Mesenchymal stem cell (in vitro differentiated cells and primary cell): ENCODE measurements around the gene ARPC2.
A peak's percentile ranks its signal among the peaks of the same experiment; 100 is the strongest.

Experiments
- DNase-seq: peaks from one replicate; pipeline ENCODE4 v3.0.0-alpha.2; 2013
- H2AFZ ChIP-seq: one replicate; pipeline ENCODE4 v1.6.1; 2013; ENCODE audit warnings: low read depth, mild to moderate bottlenecking, control low read depth, inconsistent platforms, low read length, moderate library complexity
- H2AK5ac ChIP-seq: 2 replicates; pipeline ENCODE4 v1.6.1; 2013; ENCODE audit warnings: low read length, moderate library complexity, mild to moderate bottlenecking, inconsistent platforms; ENCODE audit not compliant: severe bottlenecking
- H2BK120ac ChIP-seq: one replicate; pipeline ENCODE4 v1.6.1; 2013; ENCODE audit warnings: low read depth, mild to moderate bottlenecking, inconsistent platforms, low read length, moderate library complexity
- H2BK12ac ChIP-seq, 2 experiments: one replicate each; pipeline ENCODE4 v1.6.1; 2013; ENCODE audit warnings: inconsistent platforms in 2 of 2, low read length in 2 of 2, mild to moderate bottlenecking in 2 of 2, moderate library complexity in 2 of 2, control low read depth in 1 of 2
- H2BK15ac ChIP-seq: one replicate; pipeline ENCODE4 v1.6.1; 2013; ENCODE audit warnings: mild to moderate bottlenecking, low read depth, inconsistent platforms; ENCODE audit not compliant: poor library complexity, severe bottlenecking
- H2BK5ac ChIP-seq: 2 replicates; pipeline ENCODE4 v1.6.1; 2013; ENCODE audit warnings: low read depth, mild to moderate bottlenecking, low read length, control low read depth, inconsistent platforms; ENCODE audit not compliant: poor library complexity, severe bottlenecking
- H3K14ac ChIP-seq, 2 experiments: one replicate each; pipeline ENCODE4 v1.6.1; 2013; ENCODE audit warnings: inconsistent platforms in 2 of 2, low read length in 2 of 2, control low read depth in 1 of 2, mild to moderate bottlenecking in 1 of 2, moderate library complexity in 1 of 2
- H3K18ac ChIP-seq, 2 experiments: one replicate each; pipeline ENCODE4 v1.6.1; 2013; ENCODE audit warnings: inconsistent platforms in 2 of 2, low read length in 2 of 2, control low read depth in 1 of 2, low read depth in 1 of 2, mild to moderate bottlenecking in 1 of 2
- H3K23ac ChIP-seq, 2 experiments: one replicate each; pipeline ENCODE4 v1.6.1; 2013; ENCODE audit warnings: inconsistent platforms in 2 of 2, low read length in 2 of 2, mild to moderate bottlenecking in 2 of 2, moderate library complexity in 2 of 2, control low read depth in 1 of 2
- H3K27ac ChIP-seq: 2 replicates; pipeline ENCODE4 v1.5.1; 2013; ENCODE audit warnings: mild to moderate bottlenecking, moderate library complexity, low read length, control low read depth, inconsistent platforms; ENCODE audit not compliant: poor library complexity, severe bottlenecking
- H3K27me3 ChIP-seq, 2 experiments: 2 replicates each; pipeline versions ENCODE4 v1.6.1 to v1.7.0; 2013; ENCODE audit warnings: low read length in 2 of 2, mild to moderate bottlenecking in 2 of 2, moderate library complexity in 2 of 2, control low read depth in 1 of 2, inconsistent platforms in 1 of 2; ENCODE audit not compliant: control insufficient read depth in 1 of 2, insufficient read depth in 1 of 2
- H3K36me3 ChIP-seq, 2 experiments: 2 replicates each; pipeline versions ENCODE4 v1.6.1 to v1.7.0; 2013; ENCODE audit warnings: low read length in 2 of 2, control low read depth in 1 of 2, inconsistent platforms in 1 of 2, low read depth in 1 of 2, mild to moderate bottlenecking in 1 of 2; ENCODE audit not compliant: insufficient read depth in 2 of 2, control insufficient read depth in 1 of 2
- H3K4ac ChIP-seq, 2 experiments: one replicate each; pipeline ENCODE4 v1.6.1; 2013; ENCODE audit warnings: inconsistent platforms in 2 of 2, low read length in 2 of 2, mild to moderate bottlenecking in 2 of 2, moderate library complexity in 2 of 2, control low read depth in 1 of 2, low read depth in 1 of 2
- H3K4me1 ChIP-seq: 2 replicates; pipeline ENCODE4 v1.6.1; 2013; ENCODE audit warnings: low read depth, low read length, control low read depth; ENCODE audit not compliant: control insufficient read depth, insufficient read depth
- H3K4me2 ChIP-seq: 2 replicates; pipeline ENCODE4 v1.6.1; 2013; ENCODE audit warnings: low read length, mild to moderate bottlenecking, inconsistent platforms; ENCODE audit not compliant: poor library complexity, severe bottlenecking
- H3K4me3 ChIP-seq, 2 experiments: 2 replicates each; pipeline versions ENCODE4 v1.5.1 to v1.7.0; 2013; ENCODE audit warnings: low read length in 2 of 2, mild to moderate bottlenecking in 2 of 2, control low read depth in 1 of 2, low read depth in 1 of 2; ENCODE audit not compliant: insufficient read depth in 1 of 2
- H3K79me1 ChIP-seq: replicated peaks from 2 replicates; pipeline ENCODE4 v1.6.1; 2013; ENCODE audit warnings: mild to moderate bottlenecking, control low read depth, low read length, inconsistent platforms; ENCODE audit not compliant: poor library complexity, severe bottlenecking
- H3K9ac ChIP-seq: 2 replicates; pipeline ENCODE4 v1.7.0; 2013; ENCODE audit warnings: mild to moderate bottlenecking, low read length, moderate library complexity
- H3K9me3 ChIP-seq: 2 replicates; pipeline ENCODE4 v1.7.0; 2013; ENCODE audit warnings: mild to moderate bottlenecking, low read length; ENCODE audit not compliant: control insufficient read depth
- H4K8ac ChIP-seq: one replicate; pipeline ENCODE4 v1.6.1; 2013; ENCODE audit warnings: inconsistent platforms, mild to moderate bottlenecking, low read length, moderate library complexity
- H4K91ac ChIP-seq: one replicate; pipeline ENCODE4 v1.6.1; 2013; ENCODE audit warnings: mild to moderate bottlenecking, low read length, inconsistent platforms
- WGBS: methylation state at CpG from one replicate; pipeline ENCODE4 v1.1.7; 2013; ENCODE audit warnings: mixed read lengths; 5-methylcytosine and 5-hydroxymethylcytosine counted together

The ARPC2 gene

DNA sequence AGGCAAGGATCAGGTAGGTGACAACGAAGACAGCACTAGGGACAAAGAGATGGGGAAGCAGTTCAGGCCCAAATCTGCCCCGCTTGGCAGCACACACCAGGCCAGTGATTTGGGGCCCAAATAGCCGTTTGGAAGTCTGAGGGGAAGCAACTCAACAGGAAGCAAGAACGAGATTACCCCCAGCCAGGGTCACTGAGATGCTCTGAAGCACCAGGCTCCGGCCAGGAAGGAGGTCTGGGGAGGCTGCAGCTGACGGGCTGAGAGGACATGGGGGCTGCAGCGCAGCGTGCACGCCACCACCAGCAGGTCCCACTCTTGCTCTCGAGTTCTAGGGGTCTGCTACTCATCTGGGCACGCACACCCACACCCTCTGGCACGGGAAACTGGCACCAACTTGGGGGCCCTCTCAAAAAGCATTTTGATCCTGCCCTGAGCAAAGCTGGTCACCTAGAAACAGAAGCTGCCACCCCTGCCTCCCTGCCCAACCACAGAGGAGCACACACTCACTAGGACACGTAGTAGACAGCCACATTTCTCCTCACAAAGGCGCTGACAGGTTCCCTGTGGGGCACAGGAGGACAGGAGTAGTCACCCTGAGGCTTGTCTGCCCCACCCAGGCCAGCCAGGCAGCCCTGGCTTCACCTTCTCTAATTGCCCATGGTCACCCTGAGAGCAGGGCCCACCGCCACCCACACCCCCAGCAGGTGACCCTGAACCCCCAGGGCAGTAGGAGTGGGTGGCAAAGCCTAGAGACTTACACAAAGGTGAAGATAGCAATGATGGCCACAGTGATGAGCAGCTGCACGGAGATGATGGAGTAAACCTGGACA is 61.8 kb downstream of the ARPC2 start:
- Histone ChIP-seq H3K4me1 (peaks cover 25% of the 10 kb centered on the region), H2BK12ac (no peak overlapping the region), H3K9me3 (no peaks in the 10 kb centered on the region), H3K18ac (no peak overlapping the region), H4K8ac (no peak overlapping the region), H3K36me3 (peaks cover 79 to 86% of the 10 kb centered on the region in 2 experiments), H2AFZ (no peak overlapping the region), H2BK15ac (no peak overlapping the region), H3K9ac (no peak overlapping the region), H3K27me3 (no peaks in the 10 kb centered on the region), H3K4ac (no peak overlapping the region), H3K27ac (no peak overlapping the region), H3K4me2 (no peak overlapping the region), H4K91ac (no peak overlapping the region), H2AK5ac (no peak overlapping the region), H3K14ac (no peak overlapping the region), H2BK120ac (no peak overlapping the region), H3K79me1 (peaks cover 59% of the 10 kb centered on the region), H3K23ac (no peak overlapping the region), H2BK5ac (no peak overlapping the region), H3K4me3 (no peak overlapping the region)
- no peak for DNase-seq
- 93% methylated on average over 16 of the region's 16 CpGs for WGBS

DNA sequence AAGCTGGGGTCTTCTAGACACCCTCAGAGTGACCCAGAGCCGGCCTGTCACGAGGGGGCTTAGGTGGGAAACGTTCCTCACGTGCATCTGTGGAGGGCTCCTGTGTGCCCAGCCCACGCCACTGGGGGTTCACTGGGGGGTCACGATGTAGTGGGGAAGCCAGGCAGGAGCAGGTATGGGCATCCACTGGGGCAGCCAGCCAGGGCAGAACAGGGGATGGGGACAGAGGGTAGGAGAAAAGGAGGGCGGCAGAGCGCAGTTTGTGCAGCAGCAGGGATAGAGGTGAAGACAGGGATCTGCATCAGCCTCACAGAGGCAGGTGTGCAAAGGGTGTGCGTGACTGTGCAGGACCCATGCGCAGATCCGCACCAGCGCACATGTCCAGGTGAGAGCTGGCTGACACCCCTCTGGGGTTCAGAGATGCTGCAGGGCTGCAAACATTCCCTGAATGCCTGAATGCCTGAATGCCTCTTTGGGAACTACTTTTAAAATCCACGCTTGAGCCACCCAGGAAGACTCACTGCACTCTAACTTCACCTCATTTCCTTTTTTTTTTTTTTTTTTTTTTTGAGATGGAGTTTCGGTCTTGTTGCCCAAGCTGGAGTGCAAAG is 63.4 kb downstream of the ARPC2 start:
- no peak overlapping the region for H2BK120ac ChIP-seq
- H3K4ac ChIP-seq = no peak overlapping the region
- no peak overlapping the region for H2BK15ac ChIP-seq
- no peak overlapping the region for H3K4me2 ChIP-seq
- H3K27ac ChIP-seq = no peak overlapping the region
- H3K36me3 ChIP-seq = peaks cover 63 to 73% of the 10 kb centered on the region in 2 experiments
- no peak overlapping the region for H3K9ac ChIP-seq
- no peak overlapping the region for H2AFZ ChIP-seq
- H2AK5ac ChIP-seq = no peak overlapping the region
- peaks cover 34% of the 10 kb centered on the region for H3K4me1 ChIP-seq
- no peak overlapping the region for H4K91ac ChIP-seq
- H2BK12ac ChIP-seq = no peak overlapping the region
- H2BK5ac ChIP-seq = no peak overlapping the region
- DNase-seq = no peak
- H3K4me3 ChIP-seq = no peak overlapping the region
- H3K27me3 ChIP-seq = no peaks in the 10 kb centered on the region
- H3K9me3 ChIP-seq = no peaks in the 10 kb centered on the region
- peaks cover 54% of the 10 kb centered on the region for H3K79me1 ChIP-seq
- no peak overlapping the region for H3K23ac ChIP-seq
- WGBS = 95% methylated on average over 13 of the region's 14 CpGs
- no peak overlapping the region for H3K14ac ChIP-seq
- no peak overlapping the region for H3K18ac ChIP-seq
- H4K8ac ChIP-seq = no peak overlapping the region

DNA sequence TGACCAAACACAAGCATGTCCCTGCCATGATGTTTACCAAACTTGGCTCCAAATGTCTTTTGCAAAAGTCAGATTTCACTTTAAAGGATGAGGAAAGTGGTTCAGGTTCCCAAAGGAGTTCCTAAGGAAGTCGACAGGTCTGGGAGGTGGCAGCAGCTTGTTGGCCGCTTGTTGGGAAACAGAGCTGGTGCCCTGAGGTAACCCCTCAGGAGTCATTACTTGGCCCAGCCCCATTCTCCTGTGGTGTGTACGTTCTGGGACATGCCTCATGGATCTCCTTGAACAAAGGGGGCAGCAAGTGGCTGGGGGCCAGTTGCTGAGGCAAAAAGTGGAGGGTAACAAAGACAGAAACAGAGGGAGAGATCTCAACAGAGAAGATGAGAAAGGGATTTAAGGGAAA is 64.5 kb downstream of the ARPC2 start:
- Histone ChIP-seq H3K9me3 (no peaks in the 10 kb centered on the region), H3K36me3 (peaks cover 52 to 67% of the 10 kb centered on the region in 2 experiments), H2BK120ac (no peak overlapping the region), H3K14ac (no peak overlapping the region), H2BK5ac (no peak overlapping the region), H3K79me1 (peaks cover 47% of the 10 kb centered on the region), H4K91ac (no peak overlapping the region), H3K4me3 (no peak overlapping the region), H2BK15ac (no peak overlapping the region), H3K9ac (peak overlapping the region; percentile 93), H3K27me3 (no peaks in the 10 kb centered on the region), H3K4me1 (peaks cover 44% of the 10 kb centered on the region), H2AK5ac (no peak overlapping the region), H3K23ac (no peak overlapping the region), H4K8ac (no peak overlapping the region), H2BK12ac (no peak overlapping the region), H3K4ac (no peak overlapping the region), H3K27ac (no peak overlapping the region), H2AFZ (no peak overlapping the region), H3K4me2 (no peak overlapping the region), H3K18ac (no peak overlapping the region)
- DNase-seq = no peak
- WGBS = 89% methylated on average over 3 of the region's 3 CpGs

DNA sequence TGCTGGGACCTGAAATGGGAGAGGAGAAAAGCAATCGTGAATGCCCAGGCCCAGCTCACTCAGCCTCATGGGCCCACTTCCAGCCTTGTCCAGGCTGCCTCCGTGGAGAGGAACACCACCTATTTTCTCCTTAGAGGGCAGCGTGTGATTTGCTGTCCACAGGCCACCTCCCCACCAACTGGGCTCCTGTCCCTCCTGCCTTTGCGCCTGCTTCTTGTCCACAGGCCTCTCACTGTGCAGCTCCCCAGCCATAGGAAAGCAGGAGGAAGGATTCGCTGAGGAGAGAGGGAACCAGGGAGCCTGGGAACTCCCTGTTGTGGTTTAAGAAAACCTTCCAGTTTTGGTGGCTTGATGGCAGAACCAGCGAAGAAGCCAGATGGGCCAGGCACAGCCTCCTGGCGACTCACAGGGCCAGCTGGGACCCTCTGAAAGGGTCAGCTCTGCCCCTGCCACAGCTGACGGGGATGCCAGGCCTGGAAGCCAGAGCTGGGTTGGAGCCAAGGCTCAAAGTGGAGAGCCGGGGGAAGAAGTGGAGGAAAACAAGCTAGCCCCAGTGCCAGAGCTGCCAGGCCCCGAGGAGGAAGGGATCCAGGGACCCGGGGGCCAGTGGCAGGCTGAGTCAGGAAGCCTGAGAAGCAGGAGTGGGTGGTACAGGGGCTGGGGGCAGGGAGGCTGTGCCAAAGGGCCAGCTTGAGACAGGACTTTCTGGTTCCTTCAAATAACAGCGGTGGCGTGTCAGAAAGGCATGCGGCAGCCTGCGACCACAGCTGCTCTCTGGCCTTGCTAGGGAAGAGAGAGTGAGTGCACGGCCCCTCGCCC is 65.4 kb downstream of the ARPC2 start:
- Histone ChIP-seq H3K79me1 (peaks cover 38% of the 10 kb centered on the region), H2AFZ (no peak overlapping the region), H3K18ac (peak overlapping the region in 1 of 2 experiments; percentile 28), H3K9me3 (no peaks in the 10 kb centered on the region), H3K4me3 (no peak overlapping the region), H3K4me1 (peaks cover 49% of the 10 kb centered on the region), H3K23ac (peak overlapping the region in 1 of 2 experiments; percentile 23), H2BK15ac (no peak overlapping the region), H3K4ac (no peak overlapping the region), H2AK5ac (peak overlapping the region; percentile 76), H3K27me3 (no peaks in the 10 kb centered on the region), H4K91ac (peak overlapping the region; percentile 48), H2BK12ac (peak overlapping the region in 1 of 2 experiments; percentile 40), H2BK120ac (peak overlapping the region; percentile 23), H4K8ac (peak overlapping the region; percentile 38), H3K36me3 (peaks cover 43 to 58% of the 10 kb centered on the region in 2 experiments), H2BK5ac (no peak overlapping the region), H3K27ac (peak overlapping the region; percentile 87), H3K14ac (no peak overlapping the region), H3K4me2 (no peak overlapping the region), H3K9ac (peak overlapping the region; percentile 93)
- 75% methylated on average over 14 of the region's 17 CpGs for WGBS
- DNase-seq = peak; percentile 60
